ENCODE measurements around the gene PLPP4. TPM values are rescaled to one million over a fixed set of nuclear protein-coding genes. Genes with fewer than 3 reads are reported as not detected.

PLPP4 gene
- total RNA-seq, 2 donors from 2014 or later: not detected

DNA sequence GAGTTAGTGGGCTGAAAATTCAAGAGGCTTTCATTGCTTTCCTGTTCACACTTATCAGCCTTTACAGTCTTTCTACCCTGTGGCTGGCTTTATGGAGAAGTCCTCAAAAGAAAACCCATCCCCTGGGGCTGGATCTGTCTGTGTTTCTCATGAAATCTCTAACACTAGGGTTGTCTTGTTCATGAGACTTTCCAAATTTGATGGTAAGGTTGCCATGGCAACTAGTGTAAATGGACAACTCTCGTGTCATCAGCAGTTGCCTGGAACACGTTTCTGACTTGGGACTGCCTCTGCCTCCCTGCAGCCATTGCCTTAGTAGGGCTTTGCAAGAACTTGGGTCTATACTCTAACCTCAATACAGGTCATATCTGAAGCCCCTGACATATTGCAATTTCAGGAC lies 35.8 kb upstream of the PLPP4 start:
- H3K9me3 ChIP-seq: no peaks in the 10 kb centered on the region
- H3K4me3 ChIP-seq: no peak overlapping the region
- no peak overlapping the region for H3K27ac ChIP-seq
- DNase-seq (ENCODE audit: low spot score) (no peak), ATAC-seq (ENCODE audit: insufficient number of reproducible peaks, low FRiP score, low read depth) (no peak)
- no peaks in the 10 kb centered on the region for H3K36me3 ChIP-seq
- TF ChIP-seq, protein P1, sequence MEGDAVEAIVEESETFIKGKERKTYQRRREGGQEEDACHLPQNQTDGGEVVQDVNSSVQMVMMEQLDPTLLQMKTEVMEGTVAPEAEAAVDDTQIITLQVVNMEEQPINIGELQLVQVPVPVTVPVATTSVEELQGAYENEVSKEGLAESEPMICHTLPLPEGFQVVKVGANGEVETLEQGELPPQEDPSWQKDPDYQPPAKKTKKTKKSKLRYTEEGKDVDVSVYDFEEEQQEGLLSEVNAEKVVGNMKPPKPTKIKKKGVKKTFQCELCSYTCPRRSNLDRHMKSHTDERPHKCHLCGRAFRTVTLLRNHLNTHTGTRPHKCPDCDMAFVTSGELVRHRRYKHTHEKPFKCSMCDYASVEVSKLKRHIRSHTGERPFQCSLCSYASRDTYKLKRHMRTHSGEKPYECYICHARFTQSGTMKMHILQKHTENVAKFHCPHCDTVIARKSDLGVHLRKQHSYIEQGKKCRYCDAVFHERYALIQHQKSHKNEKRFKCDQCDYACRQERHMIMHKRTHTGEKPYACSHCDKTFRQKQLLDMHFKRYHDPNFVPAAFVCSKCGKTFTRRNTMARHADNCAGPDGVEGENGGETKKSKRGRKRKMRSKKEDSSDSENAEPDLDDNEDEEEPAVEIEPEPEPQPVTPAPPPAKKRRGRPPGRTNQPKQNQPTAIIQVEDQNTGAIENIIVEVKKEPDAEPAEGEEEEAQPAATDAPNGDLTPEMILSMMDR (IDR thresholded peaks at IDR 0.05): no peak
- no peaks in the 10 kb centered on the region for H3K4me1 ChIP-seq (ENCODE audit: control insufficient read depth in 1 of 2, low read depth in 2 of 2)
- H3K27me3 ChIP-seq (replicated peaks; ENCODE audit: insufficient read depth): no peaks in the 10 kb centered on the region

DNA sequence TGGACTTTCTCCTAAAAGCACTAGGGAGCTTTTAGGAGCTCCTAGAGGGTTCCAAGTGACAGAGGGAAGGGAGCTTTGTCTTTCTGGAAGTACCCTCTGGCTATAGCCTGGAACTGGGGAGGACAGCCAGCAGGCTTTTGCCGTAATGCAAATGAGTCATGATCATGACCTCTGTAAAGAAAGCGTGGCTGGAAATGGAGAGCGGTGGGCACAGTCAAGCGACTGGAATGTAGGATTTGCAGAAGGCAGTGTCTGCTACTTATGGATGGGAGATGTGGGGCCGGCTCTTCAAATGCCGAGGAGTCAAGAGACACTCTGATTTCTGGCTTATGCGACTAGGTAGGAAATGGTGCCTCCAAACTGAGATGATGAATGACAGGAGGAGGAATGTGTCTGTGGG lies 34.6 kb upstream of the PLPP4 start:
- Histone ChIP-seq H3K4me3 (no peak overlapping the region), H3K4me1 (ENCODE audit: control insufficient read depth in 1 of 2, low read depth in 2 of 2) (no peaks in the 10 kb centered on the region), H3K36me3 (no peaks in the 10 kb centered on the region), H3K27ac (no peak overlapping the region), H3K9me3 (no peaks in the 10 kb centered on the region), H3K27me3 (replicated peaks; ENCODE audit: insufficient read depth) (no peaks in the 10 kb centered on the region)
- TF ChIP-seq, protein P1 (IDR thresholded peaks at IDR 0.05): no peak
- DNase-seq (ENCODE audit: low spot score): no peak
- ATAC-seq (ENCODE audit: insufficient number of reproducible peaks, low FRiP score, low read depth): no peak

DNA sequence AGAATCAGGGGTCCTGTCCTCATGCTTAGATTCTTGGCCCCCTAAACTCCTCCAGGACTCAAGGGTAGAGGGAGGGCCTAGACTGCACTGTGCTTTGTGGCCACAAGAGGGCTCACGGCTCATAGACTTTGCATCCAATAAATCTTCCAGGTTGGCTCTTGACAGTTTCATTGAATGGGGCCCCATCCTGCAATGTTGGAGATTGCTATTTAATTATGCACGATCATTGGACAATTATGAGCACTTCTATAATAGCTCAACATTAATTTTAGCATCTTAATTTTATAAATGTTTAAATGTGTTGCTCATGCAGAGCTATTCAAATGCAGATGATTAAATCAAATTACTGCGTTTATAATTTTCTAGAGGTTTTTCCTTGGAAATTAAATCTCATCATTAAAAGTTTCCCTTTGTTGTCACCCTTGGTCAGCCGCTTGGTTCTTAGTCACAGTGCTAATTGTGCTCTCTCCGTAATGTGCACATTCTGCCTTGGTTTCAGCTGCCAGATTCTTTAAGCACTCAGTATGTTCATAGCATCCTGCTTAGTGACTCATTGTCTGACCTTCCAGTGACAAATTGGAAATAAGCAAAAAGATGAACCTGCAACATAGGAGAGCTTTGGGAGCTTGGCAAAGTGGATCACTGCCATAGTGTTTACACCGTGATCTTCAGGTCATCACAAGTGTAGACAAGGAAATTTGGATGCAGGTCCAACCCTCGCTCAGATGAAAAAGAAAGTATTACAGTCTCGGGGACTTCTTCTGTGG lies 33.4 kb upstream of the PLPP4 start:
- TF ChIP-seq, protein P1 (IDR thresholded peaks at IDR 0.05): peak; percentile 40
- Histone ChIP-seq H3K4me1 (ENCODE audit: control insufficient read depth in 1 of 2, low read depth in 2 of 2) (no peaks in the 10 kb centered on the region), H3K4me3 (no peak overlapping the region), H3K9me3 (no peaks in the 10 kb centered on the region), H3K27me3 (replicated peaks; ENCODE audit: insufficient read depth) (no peaks in the 10 kb centered on the region), H3K36me3 (no peaks in the 10 kb centered on the region), H3K27ac (no peak overlapping the region)
- no peak for ATAC-seq (ENCODE audit: insufficient number of reproducible peaks, low FRiP score, low read depth)
- no peak for DNase-seq (ENCODE audit: low spot score)

GRCh38 chr10:120424198-120424464 lies 32.9 kb upstream of the PLPP4 start:
- no peak for ATAC-seq (ENCODE audit: insufficient number of reproducible peaks, low FRiP score, low read depth)
- H3K4me3 ChIP-seq: no peak overlapping the region
- TF ChIP-seq, protein P1 (IDR thresholded peaks at IDR 0.05): no peak
- DNase-seq (ENCODE audit: low spot score): no peak
- no peaks in the 10 kb centered on the region for H3K36me3 ChIP-seq
- H3K27ac ChIP-seq: no peak overlapping the region
- H3K27me3 ChIP-seq (replicated peaks; ENCODE audit: insufficient read depth): no peaks in the 10 kb centered on the region
- no peaks in the 10 kb centered on the region for H3K9me3 ChIP-seq
- no peaks in the 10 kb centered on the region for H3K4me1 ChIP-seq (ENCODE audit: control insufficient read depth in 1 of 2, low read depth in 2 of 2)

GRCh38 chr10:120426306-120426705 lies 30.7 kb upstream of the PLPP4 start:
- Histone ChIP-seq H3K27ac (no peak overlapping the region), H3K4me3 (no peak overlapping the region), H3K9me3 (no peaks in the 10 kb centered on the region), H3K36me3 (no peaks in the 10 kb centered on the region), H3K27me3 (replicated peaks; ENCODE audit: insufficient read depth) (no peaks in the 10 kb centered on the region), H3K4me1 (ENCODE audit: control insufficient read depth in 1 of 2, low read depth in 2 of 2) (no peaks in the 10 kb centered on the region)
- ATAC-seq (ENCODE audit: insufficient number of reproducible peaks, low FRiP score, low read depth) (no peak), DNase-seq (ENCODE audit: low spot score) (no peak)
- TF ChIP-seq, protein P1 (IDR thresholded peaks at IDR 0.05): no peak
